HEK293T (cell line): ENCODE results near the gene SSH2.

Source experiments
- CTCF ChIA-PET: fragments of 350-600 bp; formaldehyde crosslinking; extraction: SDS; loops from one replicate; lab custom pipeline; 2021; ENCODE audit warnings: antibody characterized with exemption, inconsistent platforms; lab: Yijun Ruan, JAX
- POLR2A ChIA-PET: fragments of 350-600 bp; formaldehyde crosslinking; extraction: SDS; loops from one replicate; lab custom pipeline; 2020; ENCODE audit warnings: antibody characterized with exemption, inconsistent platforms; lab: Yijun Ruan, JAX
- DNase-seq: peaks from one replicate; pipeline ENCODE4 v3.0.0; 2012; ENCODE audit warnings: mixed read lengths; ENCODE audit errors: extremely low spot score
- ARNT ChIP-seq: fragments of 450-650 bp; IDR thresholded peaks from 2 replicates; pipeline ENCODE4 v1.6.1; 2017; ENCODE audit warnings: mild to moderate bottlenecking
- BHLHE40 ChIP-seq: fragments of 450-650 bp; IDR thresholded peaks from 2 replicates; pipeline ENCODE4 v1.6.1; 2016; ENCODE audit warnings: mild to moderate bottlenecking, moderate library complexity, borderline replicate concordance
- CTBP1 ChIP-seq: fragments of 450-650 bp; IDR thresholded peaks from 2 replicates; pipeline ENCODE4 v1.6.1; 2016; ENCODE audit warnings: borderline replicate concordance
- ELF4 ChIP-seq: fragments of 450-650 bp; IDR thresholded peaks from 2 replicates; pipeline ENCODE4 v1.6.1; 2017; ENCODE audit warnings: antibody characterized with exemption
- FOXA1 ChIP-seq: fragments of 450-650 bp; IDR thresholded peaks from 2 replicates; pipeline ENCODE4 v1.6.1; 2016; ENCODE audit warnings: mild to moderate bottlenecking
- FOXK2 ChIP-seq: fragments of 450-650 bp; IDR thresholded peaks from 2 replicates; pipeline ENCODE4 v1.6.1; 2016; ENCODE audit warnings: mild to moderate bottlenecking
- FOXM1 ChIP-seq: fragments of 450-650 bp; IDR thresholded peaks from 2 replicates; pipeline ENCODE4 v1.6.1; 2017; ENCODE audit warnings: mild to moderate bottlenecking, borderline replicate concordance
- HDGF ChIP-seq: fragments of 450-650 bp; IDR thresholded peaks from 2 replicates; pipeline ENCODE4 v1.6.1; 2017; ENCODE audit warnings: antibody characterized with exemption, borderline replicate concordance
- L3MBTL2 ChIP-seq: fragments of 450-650 bp; conservative IDR thresholded peaks from 2 replicates; pipeline ENCODE4 v1.6.1; 2016; ENCODE audit warnings: mild to moderate bottlenecking
- LEF1 ChIP-seq: fragments of 450-650 bp; IDR thresholded peaks from 2 replicates; pipeline ENCODE4 v1.6.1; 2017; ENCODE audit warnings: mild to moderate bottlenecking, borderline replicate concordance
- NFRKB ChIP-seq: fragments of 450-650 bp; IDR thresholded peaks from 2 replicates; pipeline ENCODE4 v1.6.1; 2016; ENCODE audit warnings: mild to moderate bottlenecking, moderate library complexity
- SP1 ChIP-seq: fragments of 450-650 bp; IDR thresholded peaks from 2 replicates; pipeline ENCODE4 v1.6.1; 2017
- SUZ12 ChIP-seq: fragments of 450-650 bp; IDR thresholded peaks from 2 replicates; pipeline ENCODE4 v1.6.1; 2016; ENCODE audit warnings: mild to moderate bottlenecking
- TARDBP ChIP-seq: fragments of 450-650 bp; IDR thresholded peaks from 2 replicates; pipeline ENCODE4 v1.6.1; 2016
- ZNF384 ChIP-seq: fragments of 450-650 bp; IDR thresholded peaks from 2 replicates; pipeline ENCODE4 v1.6.1; 2016
- TF ChIP-seq, protein P1 (sequence below): fragments of 450-650 bp; IDR thresholded peaks from 2 replicates; pipeline ENCODE4 v1.6.1; 2016

Gene SSH2

DNA sequence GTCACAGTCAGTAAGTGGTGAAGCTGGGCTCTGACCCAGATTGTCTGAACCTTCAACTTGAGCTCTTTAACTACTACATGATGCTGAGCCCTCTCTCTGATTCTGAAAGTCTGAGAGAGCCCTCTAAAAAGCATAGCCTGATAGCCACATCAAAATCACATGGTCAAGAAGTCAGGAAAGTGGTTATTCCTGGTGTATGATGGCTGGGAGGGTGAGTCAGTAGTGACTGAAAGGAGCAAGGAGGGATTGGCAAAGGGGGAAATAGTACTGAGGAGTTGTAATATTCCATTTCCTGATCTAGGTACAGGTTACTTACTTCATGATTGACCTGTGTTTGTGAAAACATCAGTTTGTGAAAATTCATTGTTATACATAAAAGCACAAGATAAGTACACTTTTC, 89.1 kb downstream of the SSH2 start:
- TF ChIP-seq CTBP1 (no peak), ELF4 (no peak), FOXK2 (no peak), SUZ12 (no peak), HDGF (no peak), SP1 (no peak), FOXM1 (no peak), TARDBP (no peak)
- TF ChIP-seq, protein P1, sequence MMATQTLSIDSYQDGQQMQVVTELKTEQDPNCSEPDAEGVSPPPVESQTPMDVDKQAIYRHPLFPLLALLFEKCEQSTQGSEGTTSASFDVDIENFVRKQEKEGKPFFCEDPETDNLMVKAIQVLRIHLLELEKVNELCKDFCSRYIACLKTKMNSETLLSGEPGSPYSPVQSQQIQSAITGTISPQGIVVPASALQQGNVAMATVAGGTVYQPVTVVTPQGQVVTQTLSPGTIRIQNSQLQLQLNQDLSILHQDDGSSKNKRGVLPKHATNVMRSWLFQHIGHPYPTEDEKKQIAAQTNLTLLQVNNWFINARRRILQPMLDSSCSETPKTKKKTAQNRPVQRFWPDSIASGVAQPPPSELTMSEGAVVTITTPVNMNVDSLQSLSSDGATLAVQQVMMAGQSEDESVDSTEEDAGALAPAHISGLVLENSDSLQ, result no peak
- no peak for DNase-seq
- ChIA-PET POLR2A (no interaction called here), CTCF (interaction anchor here (1.2 to 1.5 kb wide), 2 partner anchors 33 to 91 kb away, joined by 3 to 5 read pairs; no protein-coding TSS in a partner anchor)

DNA sequence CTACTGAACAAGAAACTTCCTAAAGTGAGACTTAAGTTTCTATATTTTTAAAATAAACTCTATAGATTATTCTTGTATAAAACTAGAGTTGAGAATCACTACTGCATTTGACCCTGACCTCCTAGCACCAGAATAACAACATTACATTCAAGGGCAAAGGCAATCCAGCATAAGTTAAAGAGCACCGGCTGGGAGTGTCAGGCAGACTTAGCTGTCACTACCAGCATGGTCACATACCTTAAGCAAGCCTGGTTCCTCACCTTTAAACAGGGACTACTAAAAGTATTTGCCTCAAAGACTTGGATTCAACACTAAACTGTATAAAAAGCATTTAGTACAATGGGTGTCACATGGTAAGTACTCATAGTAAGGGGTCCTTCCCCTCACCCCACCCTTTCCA, 90.4 kb downstream of the SSH2 start:
- DNase-seq, result no peak
- ChIA-PET POLR2A (no interaction called here), CTCF (interaction anchor here (0.6 to 1.5 kb wide), 3 partner anchors 32 to 509 kb away, joined by 3 to 5 read pairs (median 3); no protein-coding TSS in a partner anchor)

DNA sequence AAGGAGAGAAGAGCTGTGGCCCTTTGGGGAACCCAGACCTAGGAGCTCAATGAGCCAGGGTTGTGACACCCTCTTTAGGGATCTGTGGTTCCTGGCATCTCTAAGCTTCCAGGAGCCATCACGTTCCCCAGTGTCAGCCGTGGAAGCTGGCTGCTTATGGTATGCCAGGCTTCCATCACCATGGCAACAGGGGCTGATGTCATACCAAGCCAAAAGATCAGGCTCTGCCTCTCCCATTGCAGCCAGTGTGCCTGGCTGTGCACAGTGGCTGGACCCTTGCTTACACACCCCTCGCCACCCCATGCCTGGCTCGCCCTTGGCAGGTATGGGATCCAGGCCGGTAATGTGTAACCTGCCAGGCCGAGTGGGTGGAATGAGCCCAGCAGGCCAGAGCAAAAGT, 91.1 kb downstream of the SSH2 start:
- POLR2A ChIA-PET, result no interaction called here
- DNase-seq, result no peak
- CTCF ChIA-PET, result interaction anchor here (0.5 to 0.6 kb wide), 2 partner anchors 92 to 222 kb away, joined by 3 read pairs; no protein-coding TSS in a partner anchor
- TF ChIP-seq TARDBP, result no peak
- no peak for TF ChIP-seq L3MBTL2
- TF ChIP-seq FOXM1, result no peak
- no peak for TF ChIP-seq LEF1
- no peak for TF ChIP-seq ARNT
- no peak for TF ChIP-seq NFRKB
- no peak for TF ChIP-seq ZNF384

More for the DNA sequence above, 90.4 kb downstream of the SSH2 start:
- TF ChIP-seq FOXA1, result no peak
- TF ChIP-seq L3MBTL2, result no peak
- no peak for TF ChIP-seq BHLHE40
- TF ChIP-seq ARNT, result no peak

DNA sequence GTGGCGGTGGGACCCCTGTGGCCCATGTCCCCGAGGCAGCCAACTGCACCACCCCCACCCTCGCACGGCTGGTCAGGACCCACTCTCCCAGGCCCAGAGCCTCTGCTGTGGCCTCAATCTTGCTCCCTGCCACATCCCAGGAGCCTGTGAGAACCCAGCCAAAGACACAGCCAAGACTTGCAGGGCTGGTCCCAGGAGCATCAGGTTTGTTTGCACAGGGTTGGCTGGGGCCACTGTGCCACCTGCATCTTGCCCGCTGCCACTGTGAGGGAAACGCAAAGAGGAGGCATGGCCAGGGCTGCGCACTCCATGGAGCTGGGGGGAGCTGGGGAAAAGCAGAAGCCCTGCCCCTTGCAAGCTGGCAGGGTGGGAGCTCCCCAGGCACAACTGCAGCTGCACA, 92.5 kb downstream of the SSH2 start:
- no peak for DNase-seq
- CTCF ChIA-PET, result no interaction called here
- no peak for TF ChIP-seq ELF4
- no peak for TF ChIP-seq ARNT
- no peak for TF ChIP-seq BHLHE40
- no peak for TF ChIP-seq SP1
- POLR2A ChIA-PET, result no interaction called here

DNA sequence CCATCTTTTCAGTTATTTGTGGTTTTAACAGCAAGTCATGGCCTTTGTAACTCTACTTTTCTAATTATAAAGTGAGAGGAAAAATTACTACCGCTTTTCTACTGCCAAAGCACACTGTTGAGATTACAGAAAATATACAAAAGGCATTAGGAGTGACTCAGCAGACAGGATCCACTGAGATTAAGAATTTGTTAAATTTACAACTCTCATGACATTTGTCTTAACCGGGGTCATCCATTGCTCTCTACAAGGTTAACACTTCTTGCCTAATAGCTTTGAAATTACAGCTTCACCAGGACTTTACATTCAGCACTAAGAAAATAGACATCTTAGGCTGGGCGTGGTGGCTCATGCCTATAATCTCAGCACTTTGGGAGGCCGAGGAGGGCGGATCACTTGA, 93.4 kb downstream of the SSH2 start:
- no peak for DNase-seq
- ChIA-PET CTCF (interaction anchor here (1.0 kb wide), 1 partner anchor 94 kb away, joined by 3 read pairs; no protein-coding TSS in a partner anchor), POLR2A (no interaction called here)
- TF ChIP-seq ARNT, result no peak
- TF ChIP-seq FOXK2, result no peak
- TF ChIP-seq, protein P1, result no peak

DNA sequence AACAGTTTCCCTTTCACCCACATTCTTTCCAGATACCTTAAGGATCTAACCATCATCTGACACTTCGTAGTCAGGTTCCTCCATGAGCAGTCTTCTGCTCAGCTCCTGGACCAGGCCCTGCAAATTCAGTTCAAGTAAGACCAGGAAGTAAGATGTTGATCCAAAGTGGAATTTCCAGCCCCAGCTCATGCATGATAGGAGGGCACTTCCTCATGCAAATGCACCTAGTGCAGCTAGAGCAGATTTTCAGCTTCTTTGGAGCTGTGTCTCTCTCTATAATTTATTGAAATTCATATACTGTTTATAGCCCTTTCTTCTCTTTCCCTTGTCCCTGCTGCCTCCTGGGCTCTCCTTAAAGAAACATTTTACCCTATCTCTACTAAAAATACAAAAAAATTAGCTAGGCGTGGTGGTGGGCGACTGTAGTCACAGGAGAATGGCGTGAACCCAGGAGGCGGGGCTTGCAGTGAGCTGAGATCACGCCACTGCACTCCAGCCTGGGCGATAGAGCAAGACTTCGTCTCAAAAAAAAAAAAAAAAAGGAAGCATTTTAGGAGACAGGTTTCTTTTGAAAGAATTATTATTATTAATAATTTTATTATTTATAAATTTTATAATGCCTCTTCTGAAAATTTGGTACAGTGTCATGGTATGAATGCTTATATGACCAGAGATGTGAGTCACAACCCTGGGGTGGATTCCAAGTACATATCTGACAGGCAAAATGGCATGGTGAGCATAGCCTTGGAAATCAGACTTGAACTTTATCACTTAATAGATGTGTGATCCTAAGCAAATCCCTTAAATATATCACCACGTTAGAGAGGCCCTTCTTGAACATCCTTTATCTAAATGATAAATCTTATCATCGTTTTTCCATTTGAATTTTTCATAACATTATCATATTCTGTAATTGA, 94.3 kb downstream of the SSH2 start:
- CTCF ChIA-PET, result interaction anchor here (1.4 kb wide), 1 partner anchor 95 kb away, joined by 4 read pairs; no protein-coding TSS in a partner anchor
- TF ChIP-seq FOXA1 (no peak), ARNT (no peak), BHLHE40 (no peak), L3MBTL2 (no peak), ZNF384 (no peak), SP1 (no peak), FOXK2 (no peak), SUZ12 (no peak), TARDBP (no peak), NFRKB (no peak)
- TF ChIP-seq, protein P1, result no peak
- POLR2A ChIA-PET, result interaction anchor here (0.7 kb wide), 1 partner anchor 94 kb away, joined by 4 read pairs; the partner anchor contains the start of gene SSH2
- no peak for DNase-seq

DNA sequence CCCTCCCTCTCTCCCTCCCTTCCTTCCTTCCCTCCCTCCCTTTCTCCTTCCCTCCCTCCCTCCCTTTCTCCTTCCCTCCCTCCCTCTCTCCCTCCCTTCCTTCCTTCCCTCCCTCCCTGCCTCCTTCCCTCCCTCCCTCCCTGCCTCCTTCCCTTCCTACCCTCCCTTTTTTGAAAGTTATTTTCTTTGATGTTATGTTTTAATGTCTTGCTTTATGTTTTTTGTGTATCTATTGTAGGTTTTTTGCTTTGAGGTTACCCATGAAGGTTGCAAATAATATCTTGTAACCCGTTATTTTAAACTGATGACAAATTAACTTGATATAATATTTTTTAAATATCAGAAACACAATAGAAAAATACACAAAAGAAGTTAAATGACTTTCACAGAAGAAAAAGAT, 96.2 kb downstream of the SSH2 start:
- no peak for DNase-seq
- POLR2A ChIA-PET, result no interaction called here
- TF ChIP-seq LEF1, result no peak
- TF ChIP-seq SUZ12, result no peak
- CTCF ChIA-PET, result no interaction called here
